H1 (cell line): ENCODE measurements around the gene MAPKAP1. TPM values are rescaled to one million over a fixed set of nuclear protein-coding genes. Genes with fewer than 3 reads are reported as not detected.

ENCODE experiments used
- CTCF ChIA-PET: fragments of 300-600 bp; sonication (Branson Sonifier 250); formaldehyde crosslinking; loops from one replicate; lab custom pipeline; 2021; ENCODE audit not compliant: partially characterized antibody; lab: Charles Lee
- POLR2A ChIA-PET: fragments of 300-600 bp; sonication (Branson Sonifier 250); formaldehyde crosslinking; loops from one replicate; lab custom pipeline; 2021; ENCODE audit warnings: inconsistent platforms; ENCODE audit not compliant: partially characterized antibody; lab: Charles Lee
- DNase-seq, 2 experiments: peaks; one replicate each; pipeline versions ENCODE4 v3.0.0 to v3.0.0-alpha.2; 2010 to 2022; ENCODE audit warnings: low spot score in 2 of 2, low read depth in 1 of 2, mixed read lengths in 1 of 2
- FAIRE-seq: peaks from 2 replicates; lab custom pipeline; 2011; peaks lifted over from hg19 to GRCh38; lab: Jason Lieb, UNC
- H2AFZ ChIP-seq: 2 replicates; pipeline ENCODE4 v1.8.1; 2012; ENCODE audit warnings: low read length, inconsistent platforms
- H2AK5ac ChIP-seq: 2 replicates; pipeline ENCODE4 v1.6.1; 2013; ENCODE audit warnings: low read depth, low read length
- H2BK120ac ChIP-seq: replicated peaks from 2 replicates; pipeline ENCODE3; 2013; ENCODE audit warnings: low read depth, low read length, inconsistent platforms
- H2BK12ac ChIP-seq: 2 replicates; pipeline ENCODE4 v1.6.1; 2013; ENCODE audit warnings: low read depth, low read length
- H2BK15ac ChIP-seq: 2 replicates; pipeline ENCODE4 v1.6.1; 2013; ENCODE audit warnings: low read length
- H2BK20ac ChIP-seq: 2 replicates; pipeline ENCODE4 v1.6.1; 2013; ENCODE audit warnings: low read length
- H2BK5ac ChIP-seq: 2 replicates; pipeline ENCODE4 v1.6.1; 2013; ENCODE audit warnings: low read depth, low read length
- H3K14ac ChIP-seq: 2 replicates; pipeline ENCODE4 v1.6.1; 2013; ENCODE audit warnings: inconsistent platforms; ENCODE audit not compliant: insufficient read length
- H3K18ac ChIP-seq: 2 replicates; pipeline ENCODE4 v1.6.1; 2013; ENCODE audit warnings: low read length; ENCODE audit errors: extremely low read depth
- H3K23ac ChIP-seq: 2 replicates; pipeline ENCODE4 v1.6.1; 2013; ENCODE audit warnings: inconsistent platforms; ENCODE audit not compliant: insufficient read length
- H3K23me2 ChIP-seq: 2 replicates; pipeline ENCODE4 v1.6.1; 2013; ENCODE audit warnings: low read depth, low read length
- H3K27ac ChIP-seq: 2 replicates; pipeline ENCODE4 v1.6.1; 2011; ENCODE audit warnings: low read depth, low read length, inconsistent platforms
- H3K27me3 ChIP-seq, 4 experiments: replicated peaks in 1 of 4; 1 replicate in 1 of 4; 2 replicates in 3 of 4; pipeline versions ENCODE4 v1.6.1 to v1.8.1; 2011 to 2013; ENCODE audit warnings: low read length in 3 of 4, mild to moderate bottlenecking in 3 of 4, inconsistent platforms in 2 of 4, mixed read lengths in 2 of 4, moderate library complexity in 1 of 4; ENCODE audit not compliant: control insufficient read depth in 3 of 4, insufficient read depth in 3 of 4; ENCODE audit errors: extremely low read depth in 1 of 4
- H3K36me3 ChIP-seq, 4 experiments: 2 replicates each; pipeline versions ENCODE4 v1.6.1 to v1.8.1; 2011 to 2013; ENCODE audit warnings: mild to moderate bottlenecking in 4 of 4, low read length in 3 of 4, moderate library complexity in 2 of 4, control low read depth in 1 of 4, inconsistent platforms in 1 of 4; ENCODE audit not compliant: insufficient read depth in 4 of 4, control insufficient read depth in 2 of 4
- H3K4ac ChIP-seq: replicated peaks from 2 replicates; pipeline ENCODE3; 2013; ENCODE audit warnings: low read length, low read depth, mixed read lengths, inconsistent platforms; ENCODE audit not compliant: insufficient read length
- H3K4me1 ChIP-seq, 4 experiments: replicated peaks in 1 of 4; 1 replicate in 1 of 4; 2 replicates in 3 of 4; pipeline versions ENCODE4 v1.6.1 to v1.8.1; 2011 to 2013; ENCODE audit warnings: low read length in 3 of 4, inconsistent platforms in 2 of 4, mixed read lengths in 1 of 4; ENCODE audit not compliant: insufficient read depth in 4 of 4, control insufficient read depth in 3 of 4
- H3K4me2 ChIP-seq, 2 experiments: 2 replicates each; pipeline versions ENCODE4 v1.6.1 to v1.8.1; 2011 to 2013; ENCODE audit warnings: low read depth in 2 of 2, low read length in 2 of 2, control low read depth in 1 of 2, inconsistent platforms in 1 of 2, mild to moderate bottlenecking in 1 of 2; ENCODE audit not compliant: insufficient read depth in 1 of 2
- H3K4me3 ChIP-seq, 4 experiments: fragments of 200-600, 300-600 bp in 1 of 4; sonication (generic), shearing (Covaris generic), sonication (Bioruptor Twin) in 1 of 4; 2 replicates each; pipeline versions ENCODE4 v1.5.1 to v1.8.1; 2011 to 2016; ENCODE audit warnings: low read length in 4 of 4, low read depth in 3 of 4, control low read depth in 2 of 4, inconsistent platforms in 2 of 4, mild to moderate bottlenecking in 2 of 4, mixed read lengths in 1 of 4, moderate library complexity in 1 of 4; ENCODE audit not compliant: insufficient read depth in 2 of 4; ENCODE audit errors: extremely low read depth in 1 of 4
- H3K56ac ChIP-seq: replicated peaks from 2 replicates; pipeline ENCODE3; 2013; ENCODE audit warnings: low read depth, mild to moderate bottlenecking, mixed read lengths, low read length, inconsistent platforms; ENCODE audit not compliant: insufficient read length
- H3K79me1 ChIP-seq: 2 replicates; pipeline ENCODE4 v1.6.1; 2013; ENCODE audit warnings: low read depth, low read length, control low read depth
- H3K79me2 ChIP-seq, 2 experiments: 2 replicates each; pipeline versions ENCODE4 v1.6.1 to v1.8.1; 2012 to 2013; ENCODE audit warnings: low read length in 2 of 2, mild to moderate bottlenecking in 2 of 2, inconsistent platforms in 1 of 2; ENCODE audit not compliant: insufficient read depth in 2 of 2, control insufficient read depth in 1 of 2
- H3K9ac ChIP-seq, 4 experiments: replicated peaks in 1 of 4; 1 replicate in 1 of 4; 2 replicates in 3 of 4; pipeline versions ENCODE4 v1.6.1 to v1.8.1; 2011 to 2013; ENCODE audit warnings: low read depth in 3 of 4, low read length in 3 of 4, control low read depth in 2 of 4, mild to moderate bottlenecking in 2 of 4, moderate library complexity in 2 of 4, inconsistent platforms in 1 of 4; ENCODE audit errors: extremely low read depth in 1 of 4
- H3K9me3 ChIP-seq, 2 experiments: 2 replicates each; pipeline versions ENCODE4 v1.6.1 to v1.8.1; 2012 to 2013; ENCODE audit warnings: mild to moderate bottlenecking in 2 of 2, moderate library complexity in 2 of 2, control low read depth in 1 of 2, inconsistent platforms in 1 of 2, low read depth in 1 of 2, low read length in 1 of 2, mixed read lengths in 1 of 2; ENCODE audit not compliant: insufficient read depth in 2 of 2
- H4K20me1 ChIP-seq, 2 experiments: replicated peaks in 1 of 2; 2 replicates each; pipeline versions ENCODE3 to v1.8.1; 2011 to 2013; ENCODE audit warnings: inconsistent platforms in 2 of 2, low read length in 2 of 2, mild to moderate bottlenecking in 1 of 2; ENCODE audit not compliant: insufficient read depth in 2 of 2, control insufficient read depth in 1 of 2
- H4K5ac ChIP-seq: 2 replicates; pipeline ENCODE4 v1.6.1; 2013; ENCODE audit warnings: low read length, low read depth, mixed read lengths, inconsistent platforms; ENCODE audit not compliant: insufficient read length
- H4K8ac ChIP-seq: 2 replicates; pipeline ENCODE4 v1.8.0; 2013; ENCODE audit warnings: mild to moderate bottlenecking, moderate library complexity, low read length, inconsistent platforms; ENCODE audit not compliant: insufficient read depth; ENCODE audit errors: extremely low read depth
- H4K91ac ChIP-seq: replicated peaks from 2 replicates; pipeline ENCODE3; 2013; ENCODE audit warnings: low read length, mixed read lengths, inconsistent platforms; ENCODE audit not compliant: insufficient read length
- ASH2L ChIP-seq: fragments of 200-600, 300-600 bp; sonication (generic); IDR thresholded peaks from one replicate; pipeline ENCODE4 v1.7.1; 2017; ENCODE audit warnings: low read length
- CBX8 ChIP-seq: fragments of 300-800, 300-1000 bp; sonication (generic); IDR thresholded peaks from 2 replicates; pipeline ENCODE4 v1.7.1; 2016; ENCODE audit warnings: low read depth, low read length, borderline replicate concordance
- CTBP2 ChIP-seq: IDR thresholded peaks from 2 replicates; pipeline ENCODE4 v1.7.0; 2011; ENCODE audit warnings: borderline replicate concordance, mild to moderate bottlenecking, moderate library complexity, mixed read lengths, low read length; ENCODE audit not compliant: insufficient read depth, insufficient read length
- EGR1 ChIP-seq: IDR thresholded peaks from 2 replicates; pipeline ENCODE4 v1.6.1; 2011; ENCODE audit warnings: low read depth, low read length, borderline replicate concordance
- FOSL1 ChIP-seq: IDR thresholded peaks from 2 replicates; pipeline ENCODE4 v1.6.1; 2011; ENCODE audit warnings: mild to moderate bottlenecking, low read depth, low read length, moderate library complexity; ENCODE audit not compliant: insufficient read depth
- KDM4A ChIP-seq: IDR thresholded peaks from one replicate; pipeline ENCODE4 v1.7.1; 2012; ENCODE audit warnings: low read depth, mild to moderate bottlenecking, moderate library complexity, low read length, inconsistent platforms; ENCODE audit not compliant: severe bottlenecking
- NANOG ChIP-seq: IDR thresholded peaks from 2 replicates; pipeline ENCODE4 v1.6.1; 2011; ENCODE audit warnings: low read length, low read depth, mild to moderate bottlenecking, inconsistent platforms; ENCODE audit not compliant: insufficient read depth, poor library complexity, severe bottlenecking
- PHF8 ChIP-seq: fragments of 200-600 bp; sonication (generic); conservative IDR thresholded peaks from 2 replicates; pipeline ENCODE4 v1.7.1; 2012; ENCODE audit warnings: low read depth, mild to moderate bottlenecking, inconsistent platforms, low read length, moderate library complexity
- POLR2A ChIP-seq, 2 experiments: IDR thresholded peaks; 1 replicate in 1 of 2; 2 replicates in 1 of 2; pipeline ENCODE4 v1.6.1; 2011; ENCODE audit warnings: low read depth in 2 of 2, low read length in 2 of 2, mild to moderate bottlenecking in 2 of 2; ENCODE audit errors: control extremely low read depth in 1 of 2
- POU5F1 ChIP-seq: IDR thresholded peaks from 2 replicates; pipeline ENCODE4 v1.6.1; 2011; ENCODE audit warnings: low read depth, mild to moderate bottlenecking, low read length, moderate library complexity
- RAD21 ChIP-seq, 2 experiments: IDR thresholded peaks in 1 of 2; conservative IDR thresholded peaks in 1 of 2; 2 replicates each; pipeline ENCODE4 v1.6.1; 2011; ENCODE audit warnings: low read depth in 2 of 2, low read length in 2 of 2, improper control_type of control experiment in 1 of 2, inconsistent platforms in 1 of 2, mild to moderate bottlenecking in 1 of 2, moderate library complexity in 1 of 2
- RNF2 ChIP-seq: fragments of 200-900, 300-1000 bp; sonication (generic); IDR thresholded peaks from 2 replicates; pipeline ENCODE4 v1.7.1; 2016; ENCODE audit warnings: borderline replicate concordance, low read depth, mild to moderate bottlenecking, antibody characterized with exemption, low read length; ENCODE audit not compliant: poor library complexity, severe bottlenecking; ENCODE audit errors: missing control alignments
- SP2 ChIP-seq: IDR thresholded peaks from 2 replicates; pipeline ENCODE4 v1.6.1; 2012; ENCODE audit warnings: mild to moderate bottlenecking, low read length, inconsistent platforms
- ZNF274 ChIP-seq: IDR thresholded peaks from 2 replicates; pipeline ENCODE4 v1.7.0; 2012; ENCODE audit warnings: low read length, borderline replicate concordance; ENCODE audit errors: extremely low read depth
- WGBS, 2 experiments: shearing (Covaris generic) in 1 of 2; methylation state at CpG; one replicate each; pipeline versions ENCODE4 v1.1.6 to v1.1.7; 2013 to 2015; ENCODE audit warnings: low lambda C conversion rate in 2 of 2, mixed read lengths in 2 of 2, inconsistent platforms in 1 of 2, low coverage in 1 of 2, missing lambda C conversion rate in 1 of 2; ENCODE audit not compliant: insufficient replicate concordance in 2 of 2, insufficient coverage in 1 of 2, insufficient read length in 1 of 2; ENCODE audit errors: extremely low coverage in 1 of 2, missing lambda C conversion rate in 1 of 2; 5-methylcytosine and 5-hydroxymethylcytosine counted together
- polyA plus RNA-seq, 7 experiments: library from polyadenylated mRNA; depleted of rRNA in 3 of 7; stranded (reverse) in 5 of 7; unstranded in 2 of 7; fragments of >200 nt in 5 of 7; fragments of 200-250 nt in 2 of 7; gene quantifications; 1 replicate in 5 of 7; 2 replicates in 1 of 7; 4 replicates in 1 of 7; pipeline versions ENCODE4 v1.2.1 to v1.2.3, GENCODE V29; 2011 to 2013; ENCODE audit warnings: missing spikeins in 2 of 7, mixed read lengths in 2 of 7
- total RNA-seq: library from RNA; stranded (reverse); fragmentation: NEBNext Ultra II Directional; extraction: Animal tissue kit (Norgen Biotek cat#: 25700); gene quantifications from 2 replicates; pipeline ENCODE4 v1.2.1, GENCODE V29; 2021

Gene MAPKAP1
- total and polyA plus RNA-seq, 2 of the 8 experiments (the other 6 are each of a cell fraction or from before 2014, with no cell fraction given), result 79.2 to 140 TPM

GRCh38 chr9:125746774-125747052 is 39.7 kb upstream of the MAPKAP1 start:
- H3K36me3 ChIP-seq, result peaks cover 0 to 21% (median 1%) of the 10 kb centered on the region in 4 experiments; a peak in 1 of 8 replicates
- no peak overlapping the region for H3K18ac ChIP-seq
- H3K9me3 ChIP-seq, result no peaks in the 10 kb centered on the region
- H4K5ac ChIP-seq, result no peak overlapping the region
- peaks cover 15% of the 10 kb centered on the region for H3K23me2 ChIP-seq
- DNase-seq (no peak), FAIRE-seq (no peak)
- peaks cover 4 to 12% (median 9%) of the 10 kb centered on the region in 4 experiments; a peak in 4 of 7 replicates for H3K4me1 ChIP-seq
- H4K8ac ChIP-seq, result no peak overlapping the region
- POLR2A ChIA-PET, result interaction anchor here (1.0 kb wide), 1 partner anchor 40 kb away, joined by 4 read pairs; the partner anchor contains the start of gene MAPKAP1
- no peaks in the 10 kb centered on the region for H3K79me1 ChIP-seq
- no peak overlapping the region for H2BK120ac ChIP-seq
- H2BK12ac ChIP-seq, result no peak overlapping the region
- no peak overlapping the region for H3K14ac ChIP-seq
- no peak overlapping the region for H4K91ac ChIP-seq
- CTCF ChIA-PET, result no interaction called here
- no peak overlapping the region for H2BK15ac ChIP-seq
- no peak overlapping the region for H3K27ac ChIP-seq
- no peak overlapping the region for H3K56ac ChIP-seq
- H4K20me1 ChIP-seq, result no peaks in the 10 kb centered on the region
- no peak overlapping the region for H2AK5ac ChIP-seq
- no peak overlapping the region for H3K4ac ChIP-seq
- no peak overlapping the region for H3K23ac ChIP-seq
- no peaks in the 10 kb centered on the region for H3K27me3 ChIP-seq
- peak overlapping the region in 1 of 4 experiments; percentile 68; a peak in 1 of 7 replicates for H3K9ac ChIP-seq
- H3K4me3 ChIP-seq, result peak overlapping the region in 2 of 4 experiments; percentile 63 to 84; a peak in 3 of 8 replicates
- 0% methylated on average over 7 of the region's 46 CpGs; no CpG with 5 or more reads in 1 of the 2 experiments for WGBS, 2 experiments
- no peak overlapping the region for H2BK20ac ChIP-seq
- H2BK5ac ChIP-seq, result no peak overlapping the region
- H3K79me2 ChIP-seq, result peaks cover 0 to 35% of the 10 kb centered on the region in 2 experiments; a peak in 2 of 4 replicates
- peak overlapping the region; percentile 41 to 68; a peak in 2 of 4 replicates for H3K4me2 ChIP-seq
- no peak overlapping the region for H2AFZ ChIP-seq
- no peak for TF ChIP-seq NANOG
- no peak for TF ChIP-seq POU5F1
- TF ChIP-seq ASH2L, result no peak
- no peak for TF ChIP-seq ZNF274
- TF ChIP-seq KDM4A, result no peak
- TF ChIP-seq CBX8, result no peak
- TF ChIP-seq SP2, result no peak
- no peak for TF ChIP-seq RAD21 (IDR thresholded peaks at IDR 0.05 in 1 of 2, conservative IDR thresholded peaks at IDR 0.05 in 1 of 2; ENCODE audit: low read depth in 2 of 2, low read length in 2 of 2)
- no peak for TF ChIP-seq PHF8
- no peak for TF ChIP-seq FOSL1
- no peak for TF ChIP-seq POLR2A (IDR thresholded peaks at IDR 0.05; ENCODE audit: control extremely low read depth in 1 of 2, low read depth in 2 of 2, low read length in 2 of 2)
- TF ChIP-seq CTBP2, result no peak
- no peak for TF ChIP-seq RNF2
- no peak for TF ChIP-seq EGR1
